GM19372 (cell line): ENCODE measurements around the gene NSG1.
"Not testable (repeated sequence)": the region's sequence is repeated elsewhere in the genome, so short reads cannot be mapped to it uniquely, and the experiment has no call there.

ENCODE experiments used
- ATAC-seq: cut with Tn5 transposase; IDR thresholded peaks from one replicate; pipeline ENCODE4 v1.9.1; 2021; ENCODE audit warnings: mild to moderate bottlenecking, low read depth, moderate library complexity; ENCODE audit not compliant: unreplicated experiment

Gene NSG1

GRCh38 chr4:4415107-4415805, 28.4 kb downstream of the NSG1 start:
- no peak for ATAC-seq

- no peak for ATAC-seq
Observed at GRCh38 chr4:4415806-4416805, 29.2 kb downstream of the NSG1 start.

GRCh38 chr4:4416981-4417380, 30.1 kb downstream of the NSG1 start:
- no peak for ATAC-seq

GRCh38 chr4:4417886-4418285, 31.0 kb downstream of the NSG1 start:
- no peak for ATAC-seq

DNA sequence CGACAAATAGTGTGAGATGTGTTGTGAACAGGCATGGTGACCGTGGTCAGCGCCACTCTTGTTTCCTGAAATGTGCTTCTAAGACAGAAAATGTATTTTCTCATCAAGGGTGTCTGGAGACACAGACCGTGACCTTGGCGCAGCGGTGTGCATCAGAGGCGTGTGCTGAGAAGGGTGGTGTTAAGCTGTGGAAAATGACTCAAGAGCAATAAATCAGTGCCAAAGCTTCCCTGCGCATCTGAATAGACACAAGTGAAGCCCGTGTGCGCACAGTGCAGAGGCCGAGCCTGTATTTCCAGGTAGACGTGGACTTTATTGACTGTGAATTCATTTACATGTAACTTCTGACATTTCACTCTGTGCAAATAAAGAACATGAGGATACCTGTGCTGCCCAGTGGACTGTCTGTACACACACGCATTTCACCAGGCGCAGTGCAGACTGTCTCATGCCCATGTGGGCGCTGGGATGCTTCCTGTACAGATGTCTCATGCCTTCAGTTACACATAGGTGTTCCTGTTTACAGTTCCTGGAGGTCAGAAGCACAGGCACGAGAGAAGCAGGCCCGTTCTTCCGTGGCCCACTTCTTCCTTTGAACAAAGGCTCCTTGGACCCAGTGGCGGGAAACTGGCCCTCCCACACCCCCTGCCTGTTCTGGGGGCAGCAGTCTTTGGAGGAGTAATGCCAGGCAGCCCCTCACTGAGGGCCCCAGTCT, 31.9 kb downstream of the NSG1 start:
- ATAC-seq, result no peak

DNA sequence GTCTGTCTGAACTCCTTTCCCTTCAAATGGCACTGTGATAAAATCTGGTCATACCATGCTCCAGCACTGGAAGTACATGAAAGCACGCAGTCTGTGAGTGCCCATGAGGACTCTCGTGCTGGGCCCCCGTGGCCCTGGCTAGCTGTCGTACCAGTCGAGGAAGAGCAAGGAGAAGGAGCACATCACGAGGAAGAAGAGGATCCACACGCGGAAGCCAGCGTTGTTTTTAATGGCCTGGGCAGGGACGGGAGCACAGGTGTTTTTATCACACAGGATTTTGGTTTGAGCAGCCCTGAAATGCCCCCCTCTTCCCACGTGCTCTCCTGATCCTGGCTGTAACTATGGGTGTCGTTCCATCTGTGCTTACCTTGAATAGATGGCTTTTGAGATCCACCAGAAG, 33.0 kb downstream of the NSG1 start:
- no peak for ATAC-seq

DNA sequence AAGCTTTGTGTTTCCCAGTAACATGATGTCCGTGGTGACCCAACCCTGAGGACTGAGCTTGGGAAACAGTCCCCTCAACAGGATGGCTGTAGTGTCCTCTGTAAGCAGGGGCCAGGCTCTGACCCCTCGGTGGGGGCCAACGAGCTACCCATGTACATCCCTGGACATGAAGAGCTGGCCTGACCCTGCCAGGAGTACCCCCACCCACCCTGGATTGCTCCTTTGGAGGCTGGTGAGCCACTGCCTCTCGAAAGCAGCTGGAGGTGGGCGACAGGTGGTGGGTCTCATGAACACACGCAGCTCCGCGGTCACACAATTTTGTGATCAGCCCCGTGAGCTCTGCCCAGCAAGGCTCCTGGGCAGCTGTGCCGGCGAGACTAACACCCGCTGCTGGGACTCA, 33.5 kb downstream of the NSG1 start:
- no peak for ATAC-seq

DNA sequence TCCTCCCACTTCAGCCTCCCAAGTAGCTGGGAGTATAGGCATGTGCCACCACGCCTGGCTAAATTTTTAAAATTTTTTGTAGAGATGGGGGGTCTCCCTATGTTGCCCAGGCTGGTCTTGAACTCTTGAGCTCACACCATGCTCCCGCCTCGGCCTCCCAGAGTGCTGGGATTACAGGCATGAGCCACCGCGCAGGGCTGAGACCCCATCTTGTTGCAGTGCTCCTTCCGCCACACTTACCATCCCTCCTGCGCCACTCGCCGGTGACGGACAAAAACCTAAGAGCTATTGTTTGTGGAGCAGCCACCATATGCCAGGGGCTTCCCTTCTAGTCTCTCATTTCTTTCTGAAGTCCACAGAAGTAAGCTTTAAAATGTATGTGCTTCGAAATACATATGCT, 34.5 kb downstream of the NSG1 start:
- ATAC-seq, result no peak

DNA sequence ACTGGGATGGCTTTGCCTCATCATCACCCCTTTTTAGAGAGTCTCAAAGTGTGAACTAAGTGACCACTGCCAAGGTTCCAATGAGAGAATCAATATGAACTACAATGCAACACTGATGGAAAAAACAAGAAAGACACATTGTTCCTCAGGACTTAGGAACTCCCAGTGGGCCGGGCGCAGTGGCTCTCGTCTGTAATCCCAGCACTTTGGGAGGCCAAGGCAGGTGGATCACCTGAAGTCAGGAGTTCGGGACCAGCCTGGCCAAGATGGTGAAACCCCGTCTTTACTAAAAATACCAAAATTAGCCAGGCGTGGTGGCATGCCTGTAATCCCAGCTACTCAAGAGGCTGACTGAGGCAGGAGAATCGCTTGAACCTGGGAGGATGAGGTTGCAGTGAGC, 35.2 kb downstream of the NSG1 start:
- not testable (repeated sequence) for ATAC-seq

DNA sequence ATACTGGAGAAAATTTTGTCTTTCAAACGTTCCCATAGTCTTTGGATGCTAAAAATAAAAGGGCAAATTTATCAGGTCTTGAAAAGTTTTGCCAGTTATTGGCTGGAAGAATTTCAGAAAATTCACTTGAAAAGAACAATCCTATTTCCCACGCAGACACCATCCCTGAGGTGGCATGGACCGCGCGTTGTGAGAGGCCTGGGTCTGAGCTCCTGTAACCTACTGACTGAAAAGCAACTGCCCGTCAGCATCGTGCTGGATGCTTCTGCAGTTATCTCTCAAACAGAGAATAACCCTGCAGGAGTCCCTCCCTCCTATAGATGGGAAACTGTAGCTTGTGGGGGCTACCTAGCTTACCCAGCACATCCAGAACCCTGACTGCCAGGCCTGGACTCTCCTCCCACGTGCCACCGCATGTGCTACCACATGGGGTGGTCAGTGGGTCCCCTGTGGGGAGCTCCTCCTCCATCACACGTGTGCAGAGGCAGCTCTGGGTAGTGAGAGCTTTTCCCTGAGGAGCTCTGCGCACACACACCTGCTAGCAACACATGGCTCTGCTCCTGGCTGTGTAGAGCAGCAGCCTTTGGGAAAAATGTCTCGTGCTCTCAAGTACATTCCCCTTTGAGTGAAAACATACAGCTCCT, 36.1 kb downstream of the NSG1 start:
- no peak for ATAC-seq

DNA sequence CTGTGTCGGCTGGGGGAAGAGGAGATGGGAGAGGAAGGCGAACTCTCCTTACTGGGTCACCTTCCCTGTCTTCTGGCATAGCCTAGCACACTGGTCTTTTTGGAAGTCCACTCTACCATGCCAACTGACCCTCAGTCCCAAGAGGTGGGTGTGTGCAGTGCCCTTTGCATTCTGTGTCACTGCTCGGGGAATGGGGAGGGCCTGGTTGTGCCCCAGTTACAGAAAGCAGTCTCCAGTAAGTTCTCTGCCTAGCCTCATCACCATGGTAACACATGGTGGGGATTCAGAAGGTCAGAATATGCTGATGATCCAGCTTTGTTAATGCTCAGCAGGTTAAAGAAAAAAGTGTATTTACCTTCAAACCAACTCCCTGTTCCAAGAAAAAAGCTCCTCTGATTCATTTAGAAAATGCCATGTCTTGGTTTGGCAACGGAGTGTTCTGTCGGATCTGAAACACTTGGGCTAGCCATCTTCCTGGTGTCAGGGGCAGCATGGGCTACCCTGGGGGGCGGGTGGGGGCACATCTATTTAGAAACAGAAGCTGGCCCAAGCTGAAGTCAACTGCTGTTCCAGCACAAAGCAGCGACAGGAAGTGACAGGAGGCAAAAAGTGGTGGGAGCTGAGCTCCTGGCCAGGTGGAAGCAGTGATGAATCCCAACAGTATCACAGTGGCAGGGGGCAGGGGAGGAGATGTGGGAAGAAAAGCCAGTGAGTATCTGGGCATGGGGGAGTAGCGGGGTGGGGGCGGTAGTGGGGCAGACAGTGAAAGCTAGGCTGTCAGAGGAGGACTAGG, 37.0 kb downstream of the NSG1 start:
- no peak for ATAC-seq

DNA sequence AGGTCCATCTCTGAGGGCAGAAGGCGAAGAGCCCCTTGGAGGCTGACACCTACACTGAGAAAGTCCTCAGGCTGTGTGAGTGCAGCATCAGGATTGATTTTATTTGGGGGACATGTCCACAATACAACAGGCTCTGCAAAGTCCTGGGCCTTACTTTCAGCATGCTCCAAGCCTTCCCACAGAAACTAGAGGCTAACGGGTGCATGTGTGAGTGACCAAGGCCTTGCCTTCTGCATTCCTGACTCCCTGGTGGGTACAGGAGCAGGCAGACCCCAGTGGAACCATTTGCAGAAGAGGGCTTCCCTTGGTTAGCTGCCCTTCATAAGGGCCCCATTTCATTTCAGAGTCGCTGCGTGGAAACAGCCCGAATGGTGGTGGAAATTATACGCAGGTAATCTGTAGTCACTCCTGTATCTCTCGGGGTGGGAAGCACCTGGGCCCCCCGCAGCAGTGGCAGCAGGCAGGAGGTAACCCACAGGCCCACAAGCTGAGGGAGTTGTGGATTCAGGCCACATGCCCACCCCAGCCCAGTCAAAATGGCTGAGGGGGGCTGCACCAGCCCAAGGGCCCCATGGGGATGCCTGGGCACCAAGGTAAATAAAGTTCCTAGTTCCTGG, 37.7 kb downstream of the NSG1 start:
- ATAC-seq, result no peak

- no peak for ATAC-seq
Observed at GRCh38 chr4:4425119-4425690, 38.3 kb downstream of the NSG1 start.

DNA sequence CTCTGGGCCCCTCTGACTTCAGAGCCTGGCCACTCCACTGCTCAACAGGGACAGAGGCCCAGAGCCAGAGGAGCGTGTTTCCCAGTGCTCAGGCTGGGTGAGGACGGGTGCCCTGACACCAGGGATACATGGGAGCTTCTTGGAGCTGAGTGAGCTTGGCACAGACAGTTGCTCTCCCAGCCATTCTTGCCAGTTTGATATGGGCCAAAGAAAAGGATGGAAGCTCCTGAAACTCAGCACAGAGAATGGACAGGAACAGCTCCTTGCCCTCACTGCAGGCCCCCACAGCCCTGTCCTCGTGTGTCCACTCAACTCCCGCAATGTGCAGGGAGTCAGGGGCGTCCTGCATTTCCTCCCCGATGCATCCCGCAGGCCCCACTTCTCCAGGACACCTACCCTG, 38.8 kb downstream of the NSG1 start:
- ATAC-seq, result no peak

DNA sequence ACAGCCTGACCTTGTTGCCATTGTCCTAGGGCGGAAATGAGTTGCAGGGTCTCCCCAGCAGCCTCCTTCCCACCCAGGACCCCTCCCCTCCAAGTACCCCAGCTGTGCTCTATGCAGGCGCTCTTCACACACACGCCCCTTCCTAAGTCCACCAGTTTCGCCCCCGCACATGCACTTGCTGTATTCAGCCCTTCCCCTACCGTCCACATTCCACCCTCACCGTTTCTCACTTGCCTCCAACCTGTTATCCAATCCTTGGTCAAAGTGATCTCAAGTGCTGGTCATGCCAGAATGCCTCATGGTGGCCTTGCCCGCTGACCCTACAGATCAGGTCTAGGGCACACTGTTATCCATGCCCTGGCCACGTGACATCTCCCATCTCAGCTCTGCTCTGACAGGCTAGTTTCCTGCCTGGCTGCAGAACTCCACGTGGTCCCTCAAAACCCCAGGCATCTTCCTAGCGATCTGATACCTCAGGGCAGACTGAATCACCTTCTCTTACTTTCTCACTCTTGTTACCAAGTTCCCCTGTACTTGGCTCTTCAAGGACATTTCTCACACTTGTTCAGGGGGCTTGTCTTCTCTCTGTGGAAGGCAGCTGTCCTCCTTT, 39.7 kb downstream of the NSG1 start:
- no peak for ATAC-seq

GRCh38 chr4:4427121-4427870, 40.4 kb downstream of the NSG1 start:
- ATAC-seq, result no peak

- ATAC-seq, result no peak
Observed at GRCh38 chr4:4427886-4428285, 41.0 kb downstream of the NSG1 start.
